NCI-H2081 treated with DMSO at 0.1 percent for 48 hours (cell line): ENCODE results near the gene NUP43.
A peak's percentile ranks its signal among the peaks of the same experiment; 100 is the strongest.
"Not testable (repeated sequence)": the region's sequence is repeated elsewhere in the genome, so short reads cannot be mapped to it uniquely, and the experiment has no call there.

Experiments used
- DNase-seq: peaks from one replicate; lab custom pipeline; 2025; lab: John Stamatoyannopoulos, UW

The NUP43 gene, protein sequence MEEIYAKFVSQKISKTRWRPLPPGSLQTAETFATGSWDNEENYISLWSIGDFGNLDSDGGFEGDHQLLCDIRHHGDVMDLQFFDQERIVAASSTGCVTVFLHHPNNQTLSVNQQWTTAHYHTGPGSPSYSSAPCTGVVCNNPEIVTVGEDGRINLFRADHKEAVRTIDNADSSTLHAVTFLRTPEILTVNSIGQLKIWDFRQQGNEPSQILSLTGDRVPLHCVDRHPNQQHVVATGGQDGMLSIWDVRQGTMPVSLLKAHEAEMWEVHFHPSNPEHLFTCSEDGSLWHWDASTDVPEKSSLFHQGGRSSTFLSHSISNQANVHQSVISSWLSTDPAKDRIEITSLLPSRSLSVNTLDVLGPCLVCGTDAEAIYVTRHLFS

DNA sequence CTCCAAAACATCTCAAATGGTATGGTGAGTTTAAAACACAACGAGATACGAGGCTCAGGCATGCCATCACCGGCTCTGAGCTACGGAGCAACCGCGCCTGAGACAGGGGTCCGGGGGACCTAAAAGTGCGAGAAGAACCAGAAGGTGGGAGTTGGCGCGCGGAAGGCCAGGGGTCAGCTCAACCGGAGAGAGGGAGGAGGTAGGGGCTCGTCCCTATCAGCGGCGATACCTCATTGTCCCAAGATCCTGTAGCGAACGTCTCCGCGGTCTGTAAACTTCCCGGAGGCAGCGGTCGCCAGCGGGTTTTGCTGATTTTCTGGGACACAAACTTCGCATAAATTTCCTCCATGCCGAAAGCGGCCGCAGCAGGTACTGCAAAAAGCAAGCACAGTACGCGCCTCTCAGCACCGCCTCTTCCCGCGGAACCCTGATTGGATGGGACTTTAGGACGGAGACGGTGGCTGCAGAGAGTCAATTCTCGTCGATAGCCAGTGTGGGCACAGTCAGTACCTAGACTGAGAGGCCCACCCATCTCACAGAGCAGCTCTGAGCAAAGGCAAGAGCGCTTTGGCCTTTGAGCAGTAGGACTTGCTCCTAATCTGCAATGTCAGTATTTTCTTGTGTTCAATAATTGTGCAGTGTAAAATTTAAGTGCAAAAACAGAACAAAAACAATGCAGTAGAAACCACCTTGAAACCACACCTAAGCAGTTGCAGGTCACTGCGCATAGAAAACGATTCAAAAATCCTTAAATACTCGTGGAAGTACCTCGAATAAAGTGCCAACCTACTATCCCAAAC is at the start of gene NUP43:
Gene NUP43, minus strand, starts transcription at position 383 of the 800 bp plus-strand sequence. Its CDS starts 34 bp downstream, at position 349.
- DNase-seq, result peak; percentile 60

DNA sequence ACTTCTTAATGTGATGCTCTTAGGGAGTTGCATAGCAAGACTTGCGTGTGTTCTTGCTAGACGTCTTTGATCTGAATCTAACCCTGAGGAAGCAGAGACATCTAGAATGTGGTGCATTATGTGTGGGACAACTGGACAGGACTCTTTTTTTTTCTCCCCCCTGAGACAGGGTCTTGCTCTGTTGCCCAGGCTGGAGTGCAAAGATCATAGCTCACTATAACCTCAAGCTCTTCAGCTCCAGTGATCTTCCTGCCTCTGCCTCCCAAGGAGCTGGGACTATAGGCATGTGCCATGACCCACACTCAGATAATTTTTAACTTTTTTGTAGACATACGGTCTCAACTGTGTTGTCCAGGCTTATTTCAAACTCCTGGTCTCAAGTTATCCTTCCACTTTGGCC is 37.2 kb upstream of the NUP43 start:
- no peak for DNase-seq

DNA sequence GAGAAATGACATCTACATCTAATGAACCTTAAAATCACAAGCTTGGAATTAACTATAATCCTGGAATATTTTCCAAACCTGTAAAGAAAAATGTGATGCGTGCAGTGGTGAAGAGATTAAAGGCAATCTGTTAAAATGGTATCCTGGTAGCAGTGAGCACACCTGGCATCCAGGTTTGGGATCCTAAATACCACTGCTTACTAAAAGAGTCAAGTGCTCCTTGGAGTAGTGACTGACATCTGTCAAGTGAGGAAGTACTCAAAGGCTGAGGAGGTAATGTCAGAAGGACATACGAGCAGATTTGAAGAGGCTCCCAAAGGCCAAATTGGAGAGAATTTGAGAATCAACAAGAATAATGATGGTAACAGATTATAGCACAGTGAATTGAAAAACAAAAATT is 36.0 kb upstream of the NUP43 start:
- DNase-seq, result no peak

- no peak for DNase-seq
These were observed 35.4 kb upstream of the NUP43 start for GRCh38 chr6:149781715-149782114.

DNA sequence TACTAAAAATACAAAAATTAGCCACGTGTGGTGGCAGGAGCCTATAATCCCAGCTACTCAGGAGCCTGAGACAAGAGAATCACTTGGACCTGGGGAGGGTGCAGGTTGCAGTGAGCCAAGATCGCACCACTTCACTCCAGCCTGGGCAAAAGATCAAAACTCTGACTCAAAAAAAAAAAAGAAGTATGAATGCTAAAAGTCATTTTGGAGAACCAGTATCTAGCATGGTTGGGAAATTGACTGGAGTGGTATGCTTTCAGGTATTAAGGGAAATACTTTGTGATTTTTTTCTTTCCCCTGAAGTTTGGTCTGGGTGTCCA is 33.3 kb upstream of the NUP43 start:
- no peak for DNase-seq

- no peak for DNase-seq
These were observed 31.3 kb upstream of the NUP43 start for GRCh38 chr6:149777624-149778023.

DNA sequence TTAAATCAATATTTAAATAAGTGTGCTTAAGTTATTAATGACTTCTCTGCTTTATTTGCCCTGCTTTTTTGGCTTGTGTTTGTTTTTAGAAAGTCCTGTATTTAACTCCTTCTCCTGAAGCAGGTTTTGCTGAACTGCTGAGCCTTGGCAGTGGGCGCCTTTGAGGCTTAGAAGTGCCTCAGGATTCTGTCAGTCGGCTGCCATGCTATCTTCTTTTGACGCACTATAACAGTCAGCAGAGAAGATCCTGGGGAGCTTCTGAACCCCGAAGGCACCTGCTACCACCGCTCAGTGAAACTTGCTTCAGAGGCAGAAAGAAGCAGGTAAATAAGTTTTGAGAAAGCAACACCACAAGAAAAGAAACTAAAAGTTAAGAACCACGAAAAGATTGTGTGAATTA is 25.6 kb upstream of the NUP43 start:
- no peak for DNase-seq

DNA sequence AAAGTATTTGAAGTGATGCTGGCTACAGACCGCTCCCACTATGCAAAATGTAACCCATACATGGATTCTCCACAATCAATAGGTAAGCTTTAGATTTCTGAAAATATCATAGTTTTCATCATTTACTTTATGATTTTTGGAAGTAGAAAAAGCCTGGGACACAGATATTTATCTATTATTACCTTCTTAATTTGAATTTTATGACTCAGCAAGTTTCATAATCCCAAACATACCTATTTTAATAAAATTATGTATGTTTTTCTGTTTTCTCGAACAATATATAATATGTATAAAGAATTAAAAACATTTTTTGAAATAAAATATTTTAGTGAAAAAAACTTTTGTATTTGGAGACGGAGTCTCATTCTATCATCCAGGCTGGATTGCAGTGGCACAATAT is 24.9 kb upstream of the NUP43 start:
- no peak for DNase-seq

DNA sequence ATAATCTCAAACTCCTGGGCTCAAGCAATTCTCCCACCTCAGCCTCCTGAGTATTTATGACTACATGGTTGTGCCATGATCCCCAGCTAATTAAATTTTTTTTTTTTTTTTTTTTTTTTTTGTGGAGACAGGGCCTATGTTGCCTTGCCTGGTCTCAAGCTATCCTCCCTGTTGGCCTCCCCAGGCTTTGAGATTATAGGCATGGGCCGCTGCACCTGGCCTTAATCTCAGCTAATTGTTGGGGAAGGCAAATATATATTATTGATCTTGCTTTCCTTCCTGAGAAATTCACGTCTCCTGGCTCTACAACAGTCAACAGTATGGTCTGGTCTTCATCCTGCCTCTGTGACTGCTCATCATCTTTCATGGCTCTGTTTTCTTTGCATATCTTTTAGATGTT is 23.3 kb upstream of the NUP43 start:
- no peak for DNase-seq

GRCh38 chr6:149766156-149766769 is 19.9 kb upstream of the NUP43 start:
- no peak for DNase-seq

- no peak for DNase-seq
These were observed 17.5 kb upstream of the NUP43 start for GRCh38 chr6:149763866-149764265.

GRCh38 chr6:149761438-149761837 is 15.1 kb upstream of the NUP43 start:
- no peak for DNase-seq

DNA sequence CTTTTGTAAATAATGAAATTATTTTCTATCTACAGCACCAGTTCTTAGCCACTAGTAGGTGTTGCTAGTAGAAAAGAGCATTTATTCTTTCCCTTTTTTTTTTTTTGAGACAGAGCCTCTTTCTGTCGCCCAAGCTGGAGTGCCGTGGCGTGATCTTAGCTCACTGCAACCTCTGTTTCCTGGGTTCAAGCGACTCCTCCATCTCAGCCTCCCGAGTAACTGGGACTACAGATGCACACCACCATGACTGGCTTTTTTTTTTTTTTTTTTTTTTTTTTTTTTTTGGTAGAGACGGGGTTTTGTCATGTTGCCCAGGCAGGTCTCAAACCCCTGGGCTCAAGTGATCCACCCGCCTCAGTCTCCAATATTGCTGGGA is 9.9 kb upstream of the NUP43 start:
- no peak for DNase-seq

DNA sequence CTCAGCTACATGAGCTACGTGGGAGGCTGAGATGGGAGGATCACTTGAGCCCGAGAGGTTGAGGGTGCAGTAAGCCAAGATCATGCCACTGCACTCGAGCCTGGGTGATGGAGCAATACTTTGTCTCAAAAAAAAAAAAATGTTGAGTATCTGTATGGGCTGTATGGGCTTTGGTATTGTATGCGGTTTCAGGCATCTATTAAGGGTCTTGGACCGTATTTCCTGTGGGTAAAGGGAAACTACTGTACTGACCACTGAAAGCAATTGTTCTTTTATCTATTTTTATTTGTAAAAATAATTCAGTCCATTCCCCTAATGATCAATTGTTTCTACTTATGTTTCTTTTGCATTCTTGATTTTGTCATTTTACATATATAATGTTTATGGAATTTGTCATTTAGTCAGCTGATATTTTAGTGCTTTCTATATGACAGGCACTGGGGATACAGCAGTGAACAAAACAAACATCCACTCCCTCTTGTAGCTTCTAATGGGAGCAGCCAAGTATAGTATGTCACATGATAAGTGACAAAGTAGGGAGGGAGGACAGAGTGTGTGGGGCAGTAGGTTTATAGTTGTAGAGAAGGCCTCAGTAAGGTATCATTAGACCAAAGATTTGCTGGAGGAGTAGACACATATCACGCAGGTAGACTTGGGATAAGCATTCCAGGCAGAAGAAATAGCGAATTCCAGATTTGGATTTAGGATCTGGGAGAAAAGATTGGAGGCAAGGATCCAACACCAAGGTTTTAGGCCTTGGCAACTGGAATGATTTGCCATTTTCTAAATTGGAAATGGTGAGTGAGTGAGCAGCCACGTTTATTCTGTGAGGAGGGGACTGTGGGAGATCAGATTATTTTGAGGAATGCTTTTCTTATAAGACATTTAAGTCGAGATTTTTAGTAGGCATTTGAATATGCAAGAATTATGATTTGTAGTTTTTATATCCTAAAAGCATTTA is 9.3 kb upstream of the NUP43 start:
- DNase-seq, result no peak

GRCh38 chr6:149754548-149754947 is 8.2 kb upstream of the NUP43 start:
- DNase-seq, result no peak

- not testable (repeated sequence) for DNase-seq
These were observed 7.0 kb upstream of the NUP43 start for GRCh38 chr6:149753374-149753637.

DNA sequence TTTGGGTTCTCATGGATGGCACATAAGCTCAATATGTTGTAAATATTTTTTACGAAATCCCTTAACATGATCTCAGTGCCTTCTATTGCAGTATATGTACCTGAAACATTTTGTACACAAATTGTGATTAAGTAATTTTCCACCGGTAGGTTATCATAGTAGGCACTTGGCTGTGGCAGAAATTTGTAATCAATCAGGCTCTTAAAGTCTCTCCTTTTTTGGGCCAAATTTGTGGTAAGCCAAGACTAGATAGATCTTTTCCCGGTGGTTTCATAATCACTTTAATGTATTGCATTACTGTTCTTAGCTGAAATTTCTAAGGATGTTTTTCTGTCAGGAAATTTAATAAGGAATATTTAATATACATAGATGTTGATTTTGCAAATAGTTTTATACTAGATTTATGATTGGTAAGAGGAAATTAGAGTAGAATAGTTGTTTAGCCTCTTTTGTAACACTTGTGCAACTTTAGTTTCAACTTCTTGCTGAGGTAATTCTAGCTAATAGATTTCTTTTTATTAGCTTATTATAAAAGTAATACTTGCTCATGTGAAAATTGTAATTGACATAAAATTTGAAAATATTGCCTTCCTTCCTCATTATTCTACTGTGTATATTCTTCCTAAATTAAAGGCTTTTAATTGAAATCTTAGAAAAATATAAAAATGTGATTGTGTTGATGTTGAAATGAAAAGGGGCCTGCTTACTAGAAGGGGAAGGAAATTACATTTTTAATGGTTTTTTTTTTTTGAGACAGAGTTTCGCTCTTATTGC is 6.5 kb upstream of the NUP43 start:
- DNase-seq, result no peak

GRCh38 chr6:149751920-149752319 is 5.6 kb upstream of the NUP43 start:
- not testable (repeated sequence) for DNase-seq

DNA sequence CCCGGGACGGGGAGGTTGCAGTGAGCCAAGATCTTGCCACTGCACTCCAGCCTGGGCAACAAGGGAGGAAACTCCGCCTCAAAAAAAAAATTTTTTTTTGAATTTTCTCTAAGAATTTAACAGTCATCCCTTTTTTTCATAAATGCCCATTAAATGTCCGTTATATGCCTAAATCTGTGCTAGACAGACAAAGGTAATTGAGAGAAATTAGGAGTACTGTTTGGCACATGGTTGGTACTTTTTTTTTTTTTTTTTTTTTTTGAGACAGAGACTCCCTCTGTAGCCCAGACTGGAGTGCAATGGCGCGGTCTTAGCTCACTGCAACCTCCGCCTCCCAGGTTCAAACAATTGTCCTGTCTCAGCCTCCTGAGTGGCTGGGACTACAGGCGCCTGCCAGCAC is 4.9 kb upstream of the NUP43 start:
- DNase-seq, result no peak

DNA sequence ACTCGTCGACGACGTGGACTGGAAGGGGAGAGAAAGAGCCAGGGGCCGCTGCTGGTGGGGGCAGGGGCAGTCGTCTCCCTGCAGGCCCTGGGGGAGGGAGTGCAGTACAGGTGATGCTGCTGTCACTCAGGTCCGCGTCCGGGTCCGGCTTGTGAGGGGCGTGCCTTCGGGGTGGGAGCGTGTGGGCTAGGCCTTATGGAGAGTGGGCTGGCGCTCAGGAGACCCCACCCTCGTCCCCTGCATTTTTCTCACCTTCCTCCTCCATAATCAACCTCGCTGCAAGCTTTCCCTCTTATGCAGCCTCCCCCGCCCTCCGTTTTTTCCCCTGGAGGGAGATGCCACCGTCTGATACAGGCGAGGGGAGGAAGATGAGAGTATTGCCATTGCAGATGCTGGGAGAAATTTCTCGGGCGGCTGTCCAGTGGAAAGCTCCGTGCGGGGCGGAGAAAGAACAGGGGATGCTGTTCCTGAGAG is 3.8 kb upstream of the NUP43 start:
- DNase-seq, result peak; percentile 1

- DNase-seq, result peak; percentile 2
These were observed 3.3 kb upstream of the NUP43 start, which contains the start of gene PCMT1 for GRCh38 chr6:149749594-149750135. Gene PCMT1 (plus strand): TSS chr6:149749741. CDS start chr6:149749902, 161 bp downstream.
